ENCODE measurements around the gene RHEBL1.

RHEBL1 gene, protein sequence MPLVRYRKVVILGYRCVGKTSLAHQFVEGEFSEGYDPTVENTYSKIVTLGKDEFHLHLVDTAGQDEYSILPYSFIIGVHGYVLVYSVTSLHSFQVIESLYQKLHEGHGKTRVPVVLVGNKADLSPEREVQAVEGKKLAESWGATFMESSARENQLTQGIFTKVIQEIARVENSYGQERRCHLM

DNA sequence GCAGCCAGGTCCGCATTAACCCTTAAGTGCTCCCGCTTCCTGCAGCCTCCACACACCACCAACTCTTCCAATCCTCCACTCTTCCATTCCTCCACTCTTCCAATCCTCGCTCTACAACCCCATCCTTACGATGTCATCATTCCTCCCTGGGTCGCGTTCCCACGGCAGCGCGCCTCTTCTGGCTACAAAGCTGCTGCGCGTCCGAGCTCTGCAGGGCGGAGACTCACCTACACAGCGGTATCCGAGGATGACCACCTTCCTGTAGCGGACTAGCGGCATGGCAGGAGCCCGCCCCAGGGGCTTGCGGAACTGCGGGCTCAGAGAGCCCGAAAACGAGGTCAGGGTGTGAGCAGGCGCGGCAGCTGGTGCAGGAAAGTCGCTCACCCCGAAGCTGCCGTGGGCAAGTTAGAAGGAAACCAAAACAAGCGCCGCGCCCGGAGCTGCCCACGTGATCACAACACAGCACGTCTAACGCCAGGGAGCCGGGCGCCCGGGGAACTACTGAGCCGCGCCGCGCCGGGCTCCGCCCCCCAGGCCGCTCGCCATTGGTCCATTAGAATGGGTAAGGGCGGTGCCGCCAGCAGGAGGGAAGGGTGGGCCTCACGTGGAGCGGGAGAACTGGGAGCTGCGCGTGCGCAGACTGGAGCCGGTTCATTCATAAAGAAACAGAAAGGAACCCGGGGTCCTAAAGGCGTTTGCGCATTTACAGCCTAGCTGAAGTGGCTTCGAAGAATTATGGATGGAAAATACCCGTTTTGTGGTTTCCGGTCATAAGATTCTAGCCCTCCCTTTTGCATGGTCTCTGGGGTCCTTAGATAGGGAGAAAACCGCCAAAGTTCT is at the start of gene RHEBL1:
Gene RHEBL1 (minus strand): TSS at position 473 of the 840 bp plus-strand sequence. CDS start 194 bp downstream, at position 279.
- no peak for DNase-seq (ENCODE audit: low read depth, low spot score)

DNA sequence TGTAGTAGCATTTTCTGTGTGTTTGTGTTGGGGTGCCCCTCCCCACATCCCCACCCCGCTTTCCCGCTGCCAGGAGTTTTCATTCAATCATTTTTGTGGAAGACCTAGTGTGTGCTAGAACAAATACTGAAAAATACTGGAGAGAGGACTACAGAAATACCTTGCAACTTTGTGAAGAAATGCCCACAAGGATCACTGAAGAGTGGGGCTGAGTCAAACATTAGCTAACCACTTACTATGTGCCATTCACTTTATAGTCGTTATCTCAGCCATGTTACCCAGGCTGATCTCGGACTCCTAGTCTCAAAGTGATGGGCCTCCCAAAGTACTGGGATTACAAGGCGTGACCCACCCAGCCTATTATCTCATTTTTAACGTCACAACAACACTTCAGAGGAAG is 41.4 kb upstream of the RHEBL1 start:
- no peak for DNase-seq (ENCODE audit: low read depth, low spot score)

GRCh38 chr12:49110464-49111155 is 40.8 kb upstream of the RHEBL1 start, which contains the start of gene LMBR1L:
Gene LMBR1L (minus strand): TSS chr12:49110847. CDS start chr12:49110555, 292 bp downstream.
- peak; percentile 95 for DNase-seq (ENCODE audit: low read depth, low spot score)

DNA sequence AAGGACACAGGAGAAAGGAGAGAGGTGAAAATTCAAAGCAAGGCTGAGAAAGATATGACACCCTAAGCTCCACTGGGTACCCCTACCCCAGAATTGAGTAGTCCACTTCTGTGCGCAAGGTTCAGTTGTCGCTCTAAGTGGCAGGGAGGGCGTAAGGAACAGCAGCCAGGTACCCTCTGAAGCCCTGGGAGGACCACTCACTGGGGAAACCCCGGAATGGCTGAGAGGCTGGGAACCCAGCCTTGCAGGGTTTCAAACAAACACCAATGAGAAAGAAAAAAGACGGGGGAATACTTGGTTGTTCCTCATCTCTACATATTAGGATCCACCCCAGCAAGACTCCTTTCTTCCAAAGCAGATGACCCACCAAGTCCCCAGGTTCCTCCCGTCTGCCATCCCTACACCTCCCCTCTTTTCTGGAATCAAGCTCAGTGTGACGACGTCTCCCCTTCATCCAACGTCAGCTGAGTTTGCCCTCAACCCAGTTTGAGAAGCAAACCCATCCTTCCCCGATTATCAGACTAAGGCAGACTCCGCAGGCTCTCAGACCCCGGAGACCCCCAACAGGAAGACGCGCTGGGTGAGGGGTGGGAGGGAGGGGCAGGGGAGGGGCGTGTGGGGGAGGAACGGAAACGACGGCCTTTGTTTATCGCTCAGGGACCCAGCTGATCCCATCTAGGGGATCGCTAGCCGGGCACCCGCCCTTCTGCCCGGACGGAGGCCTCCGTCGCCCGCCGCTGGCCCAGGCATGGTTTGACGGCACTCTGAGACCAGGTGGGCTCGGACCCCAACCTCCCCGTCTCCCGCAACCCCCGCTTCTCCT is 40.1 kb upstream of the RHEBL1 start:
- no peak for DNase-seq (ENCODE audit: low read depth, low spot score)

- no peak for DNase-seq (ENCODE audit: low read depth, low spot score)
Measured at GRCh38 chr12:49108958-49109404, 39.2 kb upstream of the RHEBL1 start.

DNA sequence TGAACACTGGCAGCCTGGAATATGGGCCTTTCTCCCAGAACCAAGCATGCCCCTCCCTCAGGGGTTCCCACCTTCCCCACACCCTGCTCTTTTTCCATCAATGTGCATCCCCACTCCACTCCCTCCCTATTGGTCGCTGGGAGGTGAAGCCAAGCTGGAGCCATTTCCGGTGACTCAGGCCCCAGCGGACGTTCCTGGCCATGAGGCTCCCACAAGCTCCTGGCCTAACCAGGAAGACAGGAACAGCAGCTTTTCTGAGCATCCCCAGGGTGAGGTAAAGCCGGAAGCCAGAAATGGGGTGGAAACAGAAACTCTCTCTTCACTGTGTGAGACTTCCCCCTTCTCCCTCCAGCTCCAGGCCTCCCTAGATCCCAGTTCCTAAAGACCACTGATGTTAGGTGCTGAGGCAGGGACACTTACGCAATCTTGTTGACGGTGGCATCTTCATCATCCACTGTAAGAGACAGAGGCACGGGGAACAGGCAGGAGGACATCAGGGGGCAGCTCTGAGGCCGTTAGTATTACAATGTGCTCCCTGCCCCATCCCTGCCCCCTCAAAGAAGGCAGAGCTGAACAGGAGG is 35.8 kb upstream of the RHEBL1 start:
- DNase-seq (ENCODE audit: low read depth, low spot score): no peak

DNA sequence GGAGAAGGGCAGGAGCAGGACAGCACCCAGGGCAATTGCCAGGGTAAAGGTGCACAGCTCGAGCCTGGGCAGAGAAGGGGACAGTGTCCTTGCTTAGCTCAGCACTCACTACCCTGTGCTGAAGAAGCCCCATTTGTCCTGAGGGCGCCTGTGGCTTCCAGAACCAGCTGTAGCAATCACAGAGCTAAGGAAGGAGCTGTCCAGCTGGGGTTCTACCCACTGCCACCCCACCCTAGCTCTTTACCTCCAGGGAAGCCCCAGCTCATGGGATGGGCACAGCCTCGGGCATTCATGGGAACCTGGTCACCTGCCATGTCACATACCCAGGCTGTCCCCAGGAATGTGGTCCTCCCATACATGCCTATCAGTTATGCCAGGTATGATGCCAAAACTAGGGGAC is 35.0 kb upstream of the RHEBL1 start:
- no peak for DNase-seq (ENCODE audit: low read depth, low spot score)

- no peak for DNase-seq (ENCODE audit: low read depth, low spot score)
Measured at GRCh38 chr12:49100380-49100779, 30.6 kb upstream of the RHEBL1 start.

- DNase-seq (ENCODE audit: low read depth, low spot score): no peak
Measured at GRCh38 chr12:49098703-49099102, 28.9 kb upstream of the RHEBL1 start.

DNA sequence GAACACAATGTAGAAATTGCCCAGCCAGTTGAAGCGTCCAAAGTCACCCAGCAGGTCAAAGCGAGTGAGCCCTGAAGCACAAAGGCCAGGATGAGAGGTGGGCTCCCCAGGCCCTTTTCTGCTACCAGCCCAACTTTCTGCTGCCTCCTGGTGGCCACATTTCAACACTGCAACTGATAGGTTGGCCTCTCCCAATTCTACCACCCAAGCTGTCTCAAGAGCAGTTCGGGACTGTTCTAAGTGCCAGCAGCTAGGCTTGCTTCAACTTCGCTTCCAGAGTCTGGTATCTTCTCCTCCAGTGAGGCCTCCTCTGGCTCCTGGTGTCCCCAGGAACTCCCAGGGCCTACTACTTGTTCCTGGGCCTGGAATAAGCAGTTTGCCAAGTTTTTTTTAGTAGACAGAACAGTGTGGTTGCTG is 28.3 kb upstream of the RHEBL1 start:
- no peak for DNase-seq (ENCODE audit: low read depth, low spot score)

DNA sequence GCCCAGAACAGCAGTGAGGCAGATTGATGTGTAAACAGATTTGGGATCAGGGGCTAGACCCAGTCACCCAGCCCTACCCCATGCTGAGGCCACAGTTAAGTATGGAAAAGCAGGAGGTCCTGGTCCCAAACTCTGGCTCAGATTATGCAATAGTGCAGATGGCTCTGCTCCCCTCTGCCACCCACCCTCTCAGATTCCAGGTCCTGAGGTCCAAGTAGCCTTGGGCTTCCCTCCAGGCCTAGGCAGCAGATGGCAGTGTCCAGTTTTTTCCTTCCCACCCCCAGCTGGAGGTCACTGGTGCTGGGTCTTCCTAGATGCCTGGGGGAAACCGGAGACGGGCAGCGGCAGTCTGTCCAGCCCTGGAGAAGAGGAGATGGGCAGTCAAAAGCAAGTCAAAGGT is 27.6 kb upstream of the RHEBL1 start:
- no peak for DNase-seq (ENCODE audit: low read depth, low spot score)

DNA sequence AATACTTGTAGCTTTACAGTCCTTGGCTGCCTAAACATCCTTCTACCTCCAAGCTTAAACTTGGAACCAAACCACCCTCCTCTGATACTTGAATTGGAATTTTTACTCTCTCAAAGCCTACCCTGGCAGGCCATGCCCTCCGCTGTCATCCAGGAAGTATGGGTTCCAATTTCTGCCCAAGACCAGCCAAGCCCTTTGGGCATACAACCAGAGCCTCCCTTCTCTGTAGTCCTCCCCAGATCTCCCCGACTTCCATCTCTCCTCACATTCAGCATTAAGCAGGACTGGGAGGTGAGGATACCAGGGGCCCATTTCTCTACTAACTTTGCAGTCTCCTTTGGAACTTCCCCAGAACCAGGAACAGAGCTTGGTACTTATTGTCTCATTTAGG is 25.2 kb upstream of the RHEBL1 start:
- no peak for DNase-seq (ENCODE audit: low read depth, low spot score)

GRCh38 chr12:49094160-49094974 is 24.6 kb upstream of the RHEBL1 start, which contains the start of gene DHH:
Gene DHH (minus strand): TSS chr12:49094801. CDS start chr12:49094512, 289 bp downstream.
- no peak for DNase-seq (ENCODE audit: low read depth, low spot score)

GRCh38 chr12:49093792-49094159 is 24.0 kb upstream of the RHEBL1 start:
- no peak for DNase-seq (ENCODE audit: low read depth, low spot score)

- no peak for DNase-seq (ENCODE audit: low read depth, low spot score)
Measured at GRCh38 chr12:49092816-49093406, 23.1 kb upstream of the RHEBL1 start.

GRCh38 chr12:49092086-49092815 is 22.5 kb upstream of the RHEBL1 start:
- no peak for DNase-seq (ENCODE audit: low read depth, low spot score)

DNA sequence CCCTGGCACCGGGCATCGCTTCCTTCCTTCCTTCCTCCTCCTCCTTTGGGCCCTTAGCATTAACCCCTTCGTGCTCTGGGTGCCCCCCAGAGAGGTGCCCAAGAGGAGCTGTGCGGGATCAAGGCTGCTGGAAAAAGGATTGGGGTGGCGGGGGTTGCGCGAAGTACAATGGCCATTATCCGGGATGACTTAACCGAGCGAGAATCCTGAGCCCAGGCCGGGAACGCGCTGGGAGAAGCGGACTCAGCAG is 22.0 kb upstream of the RHEBL1 start:
- DNase-seq (ENCODE audit: low read depth, low spot score): no peak

DNA sequence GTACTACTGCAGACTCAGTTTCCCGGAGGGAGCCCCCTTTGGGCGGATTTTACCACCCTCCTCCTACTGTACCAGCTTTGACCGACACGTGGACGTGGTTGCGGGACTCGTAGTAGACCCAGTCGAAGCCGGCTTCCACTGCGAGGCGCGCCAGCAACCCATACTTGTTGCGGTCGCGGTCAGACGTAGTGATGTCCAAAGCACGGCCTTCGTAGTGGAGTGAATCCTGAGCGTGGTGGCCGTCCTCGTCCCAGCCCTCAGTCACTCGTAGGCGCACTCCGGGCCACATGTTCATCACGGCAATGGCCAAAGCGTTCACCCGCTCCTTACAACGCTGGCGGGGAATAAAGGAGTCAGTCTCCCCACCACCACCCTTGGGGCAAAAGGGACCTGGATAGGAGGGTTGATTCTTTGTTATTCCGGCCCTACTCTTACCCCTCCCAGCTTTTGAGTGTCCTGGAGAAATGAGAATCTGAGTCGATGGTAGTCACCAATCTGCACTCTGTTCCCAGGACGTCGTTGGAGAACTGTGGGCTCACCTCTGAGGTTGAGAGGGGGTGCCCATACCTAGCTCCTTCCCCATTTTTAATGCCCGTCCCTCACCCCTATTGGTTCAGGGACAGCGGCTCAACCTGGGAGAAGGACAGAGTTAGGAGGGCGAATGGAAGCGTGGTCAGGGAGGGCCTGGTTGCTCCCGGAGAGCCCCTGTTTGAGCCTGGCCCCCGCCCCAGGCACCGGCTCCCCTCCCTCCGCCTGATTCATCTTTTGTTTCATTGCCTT is 21.5 kb upstream of the RHEBL1 start:
- no peak for DNase-seq (ENCODE audit: low read depth, low spot score)

All from smooth muscle cell of the brain vasculature (primary cell).